DND-41 (cell line): Measurements from ENCODE around the gene JAKMIP1.

Experiments used
- ATAC-seq: fragments of 200-7000 bp; cut with Tn5 transposase; 3 replicates; pipeline ENCODE4 v1.9.1; 2021; ENCODE audit warnings: low read depth; ENCODE audit not compliant: insufficient read depth
- DNase-seq: peaks from one replicate; pipeline ENCODE4 v3.0.0-alpha.2; 2020
- H2AFZ ChIP-seq: 2 replicates; pipeline ENCODE4 v1.6.0; 2012; ENCODE audit warnings: low read depth, low read length
- H3K27ac ChIP-seq: 2 replicates; pipeline ENCODE4 v1.5.1; 2012; ENCODE audit warnings: low read length, inconsistent platforms
- H3K27me3 ChIP-seq: fragments of 200-600 bp; sonication (generic); 2 replicates; pipeline ENCODE4 v1.6.0; 2012; ENCODE audit warnings: low read length, mild to moderate bottlenecking, inconsistent platforms; ENCODE audit not compliant: insufficient read depth, poor library complexity
- H3K36me3 ChIP-seq: 2 replicates; pipeline ENCODE4 v1.5.1; 2012; ENCODE audit warnings: low read length, inconsistent platforms; ENCODE audit not compliant: insufficient read depth
- H3K4me1 ChIP-seq: 2 replicates; pipeline ENCODE4 v1.5.1; 2012; ENCODE audit warnings: mild to moderate bottlenecking, low read length; ENCODE audit not compliant: insufficient read depth
- H3K4me2 ChIP-seq: 2 replicates; pipeline ENCODE4 v1.6.0; 2012; ENCODE audit warnings: mild to moderate bottlenecking, moderate library complexity, low read length, inconsistent platforms; ENCODE audit not compliant: insufficient read depth
- H3K4me3 ChIP-seq, 2 experiments: fragments of 200-600 bp in 1 of 2; shearing (Covaris generic) in 1 of 2; 2 replicates each; pipeline ENCODE4 v1.5.1; 2012 to 2016; ENCODE audit warnings: inconsistent platforms in 2 of 2, low read length in 2 of 2, mild to moderate bottlenecking in 2 of 2, low read depth in 1 of 2, moderate library complexity in 1 of 2
- H3K79me2 ChIP-seq: 2 replicates; pipeline ENCODE4 v1.6.0; 2012; ENCODE audit warnings: low read length, inconsistent platforms; ENCODE audit not compliant: insufficient read depth
- H3K9ac ChIP-seq: 2 replicates; pipeline ENCODE4 v1.6.0; 2012; ENCODE audit warnings: low read depth, mild to moderate bottlenecking, inconsistent platforms, low read length, moderate library complexity
- H3K9me3 ChIP-seq: 2 replicates; pipeline ENCODE4 v1.5.1; 2012; ENCODE audit warnings: low read length, moderate library complexity, mild to moderate bottlenecking, inconsistent platforms; ENCODE audit not compliant: insufficient read depth, severe bottlenecking
- H4K20me1 ChIP-seq: 2 replicates; pipeline ENCODE4 v1.6.0; 2012; ENCODE audit warnings: low read length; ENCODE audit not compliant: insufficient read depth
- EZH2 ChIP-seq: IDR thresholded peaks from 3 replicates; pipeline ENCODE4 v1.6.1; 2012; ENCODE audit warnings: borderline replicate concordance, low read depth, mild to moderate bottlenecking, moderate library complexity, low read length, inconsistent platforms; ENCODE audit not compliant: severe bottlenecking
- TF ChIP-seq, protein P1 (sequence below): IDR thresholded peaks from 2 replicates; pipeline ENCODE4 v1.5.1; 2012; ENCODE audit warnings: borderline replicate concordance, low read length, moderate library complexity, mild to moderate bottlenecking; ENCODE audit not compliant: poor library complexity, severe bottlenecking; ENCODE audit errors: extremely low read depth

The JAKMIP1 gene

GRCh38 chr4:6011271-6011671 is 189.1 kb downstream of the JAKMIP1 start:
- no peak overlapping the region for H3K4me3 ChIP-seq
- no peak overlapping the region for H3K4me2 ChIP-seq
- H3K27me3 ChIP-seq: no peaks in the 10 kb centered on the region
- H2AFZ ChIP-seq: no peak overlapping the region
- H4K20me1 ChIP-seq: no peaks in the 10 kb centered on the region
- TF ChIP-seq, protein P1, sequence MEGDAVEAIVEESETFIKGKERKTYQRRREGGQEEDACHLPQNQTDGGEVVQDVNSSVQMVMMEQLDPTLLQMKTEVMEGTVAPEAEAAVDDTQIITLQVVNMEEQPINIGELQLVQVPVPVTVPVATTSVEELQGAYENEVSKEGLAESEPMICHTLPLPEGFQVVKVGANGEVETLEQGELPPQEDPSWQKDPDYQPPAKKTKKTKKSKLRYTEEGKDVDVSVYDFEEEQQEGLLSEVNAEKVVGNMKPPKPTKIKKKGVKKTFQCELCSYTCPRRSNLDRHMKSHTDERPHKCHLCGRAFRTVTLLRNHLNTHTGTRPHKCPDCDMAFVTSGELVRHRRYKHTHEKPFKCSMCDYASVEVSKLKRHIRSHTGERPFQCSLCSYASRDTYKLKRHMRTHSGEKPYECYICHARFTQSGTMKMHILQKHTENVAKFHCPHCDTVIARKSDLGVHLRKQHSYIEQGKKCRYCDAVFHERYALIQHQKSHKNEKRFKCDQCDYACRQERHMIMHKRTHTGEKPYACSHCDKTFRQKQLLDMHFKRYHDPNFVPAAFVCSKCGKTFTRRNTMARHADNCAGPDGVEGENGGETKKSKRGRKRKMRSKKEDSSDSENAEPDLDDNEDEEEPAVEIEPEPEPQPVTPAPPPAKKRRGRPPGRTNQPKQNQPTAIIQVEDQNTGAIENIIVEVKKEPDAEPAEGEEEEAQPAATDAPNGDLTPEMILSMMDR: no peak
- TF ChIP-seq EZH2: no peak
- no peaks in the 10 kb centered on the region for H3K79me2 ChIP-seq
- no peaks in the 10 kb centered on the region for H3K9me3 ChIP-seq
- no peak overlapping the region for H3K27ac ChIP-seq
- H3K9ac ChIP-seq: no peak overlapping the region
- no peaks in the 10 kb centered on the region for H3K36me3 ChIP-seq
- DNase-seq (no peak), ATAC-seq (no peak)
- no peaks in the 10 kb centered on the region for H3K4me1 ChIP-seq

DNA sequence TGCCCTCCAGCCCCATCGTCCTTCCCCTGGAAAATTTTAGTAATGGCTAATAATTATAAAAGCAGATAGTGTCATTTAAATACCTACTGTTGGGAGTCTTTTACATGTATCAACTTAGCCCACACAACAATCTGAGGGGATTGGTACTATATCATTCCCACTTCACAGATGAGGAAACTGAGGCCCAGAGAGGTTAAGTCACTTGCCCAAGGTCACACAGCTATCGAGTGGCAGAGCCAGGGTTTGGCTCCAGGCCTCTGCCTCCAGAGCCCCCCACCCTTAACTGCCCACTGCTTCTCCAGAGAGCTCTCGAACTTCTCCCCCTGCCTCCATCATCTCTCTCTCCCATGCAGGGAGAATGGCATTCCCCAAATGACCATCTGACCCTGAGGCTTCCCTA is 189.6 kb downstream of the JAKMIP1 start:
- TF ChIP-seq, protein P1: no peak
- no peak for TF ChIP-seq EZH2
- H3K36me3 ChIP-seq: no peaks in the 10 kb centered on the region
- no peak overlapping the region for H3K9ac ChIP-seq
- no peak for ATAC-seq
- H3K27me3 ChIP-seq: no peaks in the 10 kb centered on the region
- no peaks in the 10 kb centered on the region for H4K20me1 ChIP-seq
- no peak overlapping the region for H3K4me2 ChIP-seq
- no peaks in the 10 kb centered on the region for H3K4me1 ChIP-seq
- no peak overlapping the region for H3K4me3 ChIP-seq
- H3K9me3 ChIP-seq: no peaks in the 10 kb centered on the region
- H2AFZ ChIP-seq: no peak overlapping the region
- no peak overlapping the region for H3K27ac ChIP-seq
- no peak for DNase-seq
- H3K79me2 ChIP-seq: no peaks in the 10 kb centered on the region

GRCh38 chr4:6009452-6009851 is 190.9 kb downstream of the JAKMIP1 start:
- Histone ChIP-seq H3K79me2 (no peaks in the 10 kb centered on the region), H3K4me2 (no peak overlapping the region), H4K20me1 (no peaks in the 10 kb centered on the region), H3K36me3 (no peaks in the 10 kb centered on the region), H3K27ac (no peak overlapping the region), H3K4me3 (no peak overlapping the region), H3K4me1 (no peaks in the 10 kb centered on the region), H2AFZ (no peak overlapping the region), H3K9me3 (peaks cover 6% of the 10 kb centered on the region), H3K9ac (no peak overlapping the region), H3K27me3 (no peaks in the 10 kb centered on the region)
- DNase-seq (no peak), ATAC-seq (no peak)
- TF ChIP-seq, protein P1: no peak
- no peak for TF ChIP-seq EZH2
